Endothelial cell of umbilical vein (primary cell): ENCODE measurements around the gene NCF4. TPM values are rescaled to one million over a fixed set of nuclear protein-coding genes. Genes with fewer than 3 reads are reported as not detected.

ENCODE experiments used
- BruUV-seq: library from RNA; stranded (reverse); fragments of 400-500 nt; replicated peaks from 2 replicates; lab custom pipeline; 2021; lab: Mats Ljungman, UMichigan
- CTCF ChIA-PET: fragments of 300-600, 350-600 bp; sonication (Branson Sonifier 250); formaldehyde crosslinking; loops from one replicate; lab custom pipeline; 2021; ENCODE audit warnings: antibody characterized with exemption, inconsistent platforms; lab: Charles Lee
- POLR2A ChIA-PET: fragments of 300-600, 350-600 bp; sonication (Branson Sonifier 250); formaldehyde crosslinking; loops from one replicate; lab custom pipeline; 2021; ENCODE audit warnings: antibody characterized with exemption, inconsistent platforms; lab: Charles Lee
- DNase-seq: peaks from one replicate; pipeline ENCODE4 v3.0.0-alpha.2; 2011; ENCODE audit warnings: low read depth, low spot score
- FAIRE-seq: peaks from 2 replicates; lab custom pipeline; 2011; peaks lifted over from hg19 to GRCh38; lab: Jason Lieb, UNC
- H2AFZ ChIP-seq: 2 replicates; pipeline ENCODE4 v1.6.0; 2012; ENCODE audit warnings: low read depth, low read length, control low read depth, inconsistent platforms
- H3K27ac ChIP-seq: 2 replicates; pipeline ENCODE4 v1.5.1; 2011; ENCODE audit warnings: low read depth, mild to moderate bottlenecking, control low read depth, low read length, moderate library complexity; ENCODE audit not compliant: insufficient read depth
- H3K27me3 ChIP-seq, 2 experiments: 2 replicates each; pipeline versions ENCODE4 v1.6.0 to v1.6.1; 2011; ENCODE audit warnings: low read length in 2 of 2, mixed read lengths in 1 of 2; ENCODE audit not compliant: control insufficient read depth in 2 of 2, insufficient read depth in 2 of 2
- H3K36me3 ChIP-seq, 2 experiments: 2 replicates in 1 of 2; 3 replicates in 1 of 2; pipeline ENCODE4 v1.5.1; 2011; ENCODE audit warnings: low read length in 2 of 2, mild to moderate bottlenecking in 1 of 2, moderate library complexity in 1 of 2; ENCODE audit not compliant: control insufficient read depth in 2 of 2, insufficient read depth in 2 of 2; ENCODE audit errors: extremely low read depth in 1 of 2
- H3K4me1 ChIP-seq: 3 replicates; pipeline ENCODE4 v1.5.1; 2011; ENCODE audit warnings: mild to moderate bottlenecking, low read length; ENCODE audit not compliant: control insufficient read depth, insufficient read depth; ENCODE audit errors: extremely low read depth
- H3K4me2 ChIP-seq: 2 replicates; pipeline ENCODE4 v1.6.1; 2011; ENCODE audit warnings: low read length, control low read depth, mixed read lengths; ENCODE audit not compliant: insufficient read depth
- H3K4me3 ChIP-seq, 3 experiments: fragments of 200-600 bp in 1 of 3; sonication (generic), shearing (Covaris generic) in 1 of 3; replicated peaks in 1 of 3; 2 replicates each; pipeline ENCODE4 v1.5.1; 2011 to 2016; ENCODE audit warnings: control low read depth in 3 of 3, low read length in 3 of 3, mild to moderate bottlenecking in 2 of 3, inconsistent platforms in 1 of 3, low read depth in 1 of 3, moderate library complexity in 1 of 3; ENCODE audit not compliant: insufficient read depth in 1 of 3
- H3K79me2 ChIP-seq: 2 replicates; pipeline ENCODE4 v1.6.0; 2012; ENCODE audit warnings: low read length, inconsistent platforms; ENCODE audit not compliant: control insufficient read depth, insufficient read depth
- H3K9ac ChIP-seq: replicated peaks from 2 replicates; pipeline ENCODE3; 2011; ENCODE audit warnings: low read length, control low read depth; ENCODE audit not compliant: insufficient read depth; ENCODE audit errors: extremely low read depth
- H3K9me1 ChIP-seq: replicated peaks from 3 replicates; pipeline ENCODE4 v1.6.0; 2011; ENCODE audit warnings: mild to moderate bottlenecking, low read length; ENCODE audit not compliant: control insufficient read depth, insufficient read depth; ENCODE audit errors: extremely low read depth
- H3K9me3 ChIP-seq: replicated peaks from 2 replicates; pipeline ENCODE4 v1.5.1; 2012; ENCODE audit warnings: low read length, inconsistent platforms; ENCODE audit not compliant: control insufficient read depth, insufficient read depth
- H4K20me1 ChIP-seq: replicated peaks from 2 replicates; pipeline ENCODE3; 2011; ENCODE audit warnings: mild to moderate bottlenecking, low read length; ENCODE audit not compliant: control insufficient read depth, insufficient read depth; ENCODE audit errors: extremely low read depth
- EZH2 ChIP-seq: IDR thresholded peaks from 2 replicates; pipeline ENCODE4 v1.6.1; 2012; ENCODE audit warnings: borderline replicate concordance, low read depth, mild to moderate bottlenecking, moderate library complexity, low read length, inconsistent platforms; ENCODE audit not compliant: severe bottlenecking
- FOS ChIP-seq: IDR thresholded peaks from 2 replicates; pipeline ENCODE4 v1.6.1; 2011; ENCODE audit warnings: mild to moderate bottlenecking, low read length, moderate library complexity, borderline replicate concordance; ENCODE audit not compliant: insufficient read depth
- GATA2 ChIP-seq: IDR thresholded peaks from 2 replicates; pipeline ENCODE4 v1.7.0; 2011; ENCODE audit warnings: low read depth, mild to moderate bottlenecking, moderate library complexity, mixed read lengths, low read length; ENCODE audit not compliant: insufficient read length, insufficient read depth
- JUN ChIP-seq: IDR thresholded peaks from 2 replicates; pipeline ENCODE4 v1.6.1; 2011; ENCODE audit warnings: borderline replicate concordance, low read depth; ENCODE audit not compliant: insufficient read length, insufficient read depth
- MYC ChIP-seq: IDR thresholded peaks from one replicate; pipeline ENCODE4 v1.6.1; 2011; ENCODE audit warnings: mild to moderate bottlenecking, low read depth, low read length
- POLR2A ChIP-seq: IDR thresholded peaks from 2 replicates; pipeline ENCODE4 v1.6.1; 2012; ENCODE audit warnings: low read depth, mild to moderate bottlenecking, control low read depth, low read length
- POLR2AphosphoS5 ChIP-seq: IDR thresholded peaks from 2 replicates; pipeline ENCODE4 v1.6.1; 2012; ENCODE audit warnings: low read depth, mild to moderate bottlenecking, control low read depth, low read length, moderate library complexity; ENCODE audit not compliant: insufficient read depth
- dilution Hi-C: fragments of 300-500 bp; cut with MboI; formaldehyde crosslinking; loops from one replicate; pipeline ENCODE4 v1.15.0; 2019; ENCODE audit warnings: low sequenced_read_pairs; ENCODE audit not compliant: extremely low pct_ligation_motif_present
- intact Hi-C: fragments of 100-400 bp; cut with micrococcal nuclease; formaldehyde crosslinking; loops from one replicate; pipeline ENCODE4 v1.10.0; 2022
- polyA plus RNA-seq, 4 experiments: library from polyadenylated mRNA; depleted of rRNA in 3 of 4; stranded (reverse) in 3 of 4; unstranded in 1 of 4; fragments of >200 nt; gene quantifications; 2 replicates each; pipeline versions ENCODE4 v1.2.1 to v1.2.3, GENCODE V29; 2011 to 2012; ENCODE audit warnings: missing spikeins in 1 of 4
- total RNA-seq: library from RNA; stranded (reverse); gene quantifications from 2 replicates; pipeline ENCODE4 v1.2.3, GENCODE V29; 2021
- TF ChIP-seq, protein P1 (sequence below), 2 donors: IDR thresholded peaks; 1 replicate in 1 of 2; 2 replicates in 1 of 2; pipeline ENCODE4 v1.5.1; 2011; ENCODE audit warnings: low read length in 2 of 2, mild to moderate bottlenecking in 2 of 2, moderate library complexity in 2 of 2, control low read depth in 1 of 2, inconsistent platforms in 1 of 2, low read depth in 1 of 2; ENCODE audit not compliant: insufficient read depth in 1 of 2; ENCODE audit errors: extremely low read depth in 1 of 2
- TF ChIP-seq, protein P2 (sequence below): IDR thresholded peaks from 2 replicates; pipeline ENCODE4 v1.6.1; 2011; ENCODE audit not compliant: insufficient read depth, insufficient read length

Gene NCF4
- total and polyA plus RNA-seq, 2 donors (not counting 3 experiments of a cell fraction or from before 2014, with no cell fraction given), result 0.07 TPM; not detected in 1

- DNase-seq, result no peak
- H3K9me1 ChIP-seq, result no peaks in the 10 kb centered on the region
- no peaks in the 10 kb centered on the region for H3K36me3 ChIP-seq
- dilution Hi-C loops, result no loop called here
- BruUV-seq, result no TSS peak
- no peaks in the 10 kb centered on the region for H3K79me2 ChIP-seq
- no peak overlapping the region for H3K4me2 ChIP-seq
- H3K4me3 ChIP-seq, result no peak overlapping the region
- no peak overlapping the region for H2AFZ ChIP-seq
- no peak overlapping the region for H3K9ac ChIP-seq
- peaks cover 6% of the 10 kb centered on the region for H3K4me1 ChIP-seq
- intact Hi-C loops, result no loop called here
- no peaks in the 10 kb centered on the region for H4K20me1 ChIP-seq
- no peaks in the 10 kb centered on the region for H3K9me3 ChIP-seq
- H3K27ac ChIP-seq, result no peak overlapping the region
- peaks cover 3 to 4% of the 10 kb centered on the region in 2 experiments for H3K27me3 ChIP-seq
- CTCF ChIA-PET, result interaction anchor here (1.2 kb wide), 1 partner anchor 38 kb away, joined by 4 read pairs; no protein-coding TSS in a partner anchor
- FAIRE-seq, result no peak
- TF ChIP-seq, protein P1, sequence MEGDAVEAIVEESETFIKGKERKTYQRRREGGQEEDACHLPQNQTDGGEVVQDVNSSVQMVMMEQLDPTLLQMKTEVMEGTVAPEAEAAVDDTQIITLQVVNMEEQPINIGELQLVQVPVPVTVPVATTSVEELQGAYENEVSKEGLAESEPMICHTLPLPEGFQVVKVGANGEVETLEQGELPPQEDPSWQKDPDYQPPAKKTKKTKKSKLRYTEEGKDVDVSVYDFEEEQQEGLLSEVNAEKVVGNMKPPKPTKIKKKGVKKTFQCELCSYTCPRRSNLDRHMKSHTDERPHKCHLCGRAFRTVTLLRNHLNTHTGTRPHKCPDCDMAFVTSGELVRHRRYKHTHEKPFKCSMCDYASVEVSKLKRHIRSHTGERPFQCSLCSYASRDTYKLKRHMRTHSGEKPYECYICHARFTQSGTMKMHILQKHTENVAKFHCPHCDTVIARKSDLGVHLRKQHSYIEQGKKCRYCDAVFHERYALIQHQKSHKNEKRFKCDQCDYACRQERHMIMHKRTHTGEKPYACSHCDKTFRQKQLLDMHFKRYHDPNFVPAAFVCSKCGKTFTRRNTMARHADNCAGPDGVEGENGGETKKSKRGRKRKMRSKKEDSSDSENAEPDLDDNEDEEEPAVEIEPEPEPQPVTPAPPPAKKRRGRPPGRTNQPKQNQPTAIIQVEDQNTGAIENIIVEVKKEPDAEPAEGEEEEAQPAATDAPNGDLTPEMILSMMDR (IDR thresholded peaks at IDR 0.05; ENCODE audit: extremely low read depth in 1 of 2, insufficient read depth in 1 of 2, low read depth in 1 of 2, low read length in 2 of 2), result no peak
- TF ChIP-seq JUN, result no peak
- no peak for TF ChIP-seq GATA2
- TF ChIP-seq, protein P2, sequence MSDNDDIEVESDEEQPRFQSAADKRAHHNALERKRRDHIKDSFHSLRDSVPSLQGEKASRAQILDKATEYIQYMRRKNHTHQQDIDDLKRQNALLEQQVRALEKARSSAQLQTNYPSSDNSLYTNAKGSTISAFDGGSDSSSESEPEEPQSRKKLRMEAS, result no peak
- TF ChIP-seq POLR2A, result no peak
- no peak for TF ChIP-seq FOS
- no peak for TF ChIP-seq EZH2
- TF ChIP-seq MYC, result no peak
- TF ChIP-seq POLR2AphosphoS5, result no peak
- POLR2A ChIA-PET, result no interaction called here
Measured at GRCh38 chr22:36894266-36894665, 33.5 kb downstream of the NCF4 start.
